Lung microvascular endothelial cell (primary cell): ENCODE data around the gene DPEP3. TPM values are rescaled to one million over a fixed set of nuclear protein-coding genes. Genes with fewer than 3 reads are reported as not detected.
A peak's percentile ranks its signal among the peaks of the same experiment; 100 is the strongest.

Experiments used
- DNase-seq, 2 donors: peaks; one replicate each; pipeline versions ENCODE4 v3.0.0 to v3.0.0-alpha.2; 2010; ENCODE audit warnings: low read depth in 2 of 2
- total RNA-seq: library from RNA; depleted of rRNA; stranded (reverse); fragments of >200 nt; gene quantifications from 2 replicates; pipeline ENCODE4 v1.2.1, GENCODE V29; 2014

The DPEP3 gene
- total RNA-seq, 1 donor from 2014 or later = 0.20 TPM

DNA sequence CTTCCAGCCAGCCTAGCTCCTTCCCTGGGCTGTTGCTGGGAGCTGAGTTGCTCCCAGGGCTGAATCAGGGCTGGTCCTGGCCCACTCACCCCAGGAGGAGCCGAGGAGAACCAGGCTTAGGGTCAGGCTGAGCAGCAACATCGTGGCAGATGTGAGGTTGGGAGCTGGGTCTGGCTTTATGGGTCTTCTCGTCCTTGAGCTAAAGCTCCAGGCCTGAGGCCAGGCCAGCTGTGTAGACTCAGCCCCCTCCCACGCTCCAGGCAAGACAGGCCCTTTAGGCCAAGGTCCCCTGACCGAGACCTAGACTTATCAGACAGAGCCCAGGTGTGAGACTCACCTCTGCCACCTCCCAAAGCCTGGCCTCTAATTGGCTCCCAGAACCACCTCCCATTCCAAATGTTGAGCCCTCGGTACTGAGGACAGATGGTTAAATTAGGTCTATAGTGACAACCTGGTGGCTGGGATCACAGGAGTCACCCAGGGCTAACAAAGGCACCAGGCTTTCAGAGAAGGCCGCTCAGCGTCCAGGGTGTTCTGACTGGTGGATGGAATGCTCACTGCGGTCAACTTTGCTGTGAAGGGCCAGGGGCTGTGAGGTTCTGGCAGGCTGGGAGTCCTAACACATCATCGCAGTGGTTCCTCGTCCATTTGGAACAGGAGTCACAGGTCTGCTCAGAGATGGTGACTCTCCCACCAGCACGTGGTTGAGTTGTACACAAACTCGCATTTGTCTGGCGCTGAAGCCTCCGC is 48.4 kb downstream of the DPEP3 start, which contains the start of gene CTRL:
Gene CTRL, minus strand, starts transcription at position 151 of the 750 bp plus-strand sequence. Its CDS starts 10 bp downstream, at position 141.
- DNase-seq = no peak

DNA sequence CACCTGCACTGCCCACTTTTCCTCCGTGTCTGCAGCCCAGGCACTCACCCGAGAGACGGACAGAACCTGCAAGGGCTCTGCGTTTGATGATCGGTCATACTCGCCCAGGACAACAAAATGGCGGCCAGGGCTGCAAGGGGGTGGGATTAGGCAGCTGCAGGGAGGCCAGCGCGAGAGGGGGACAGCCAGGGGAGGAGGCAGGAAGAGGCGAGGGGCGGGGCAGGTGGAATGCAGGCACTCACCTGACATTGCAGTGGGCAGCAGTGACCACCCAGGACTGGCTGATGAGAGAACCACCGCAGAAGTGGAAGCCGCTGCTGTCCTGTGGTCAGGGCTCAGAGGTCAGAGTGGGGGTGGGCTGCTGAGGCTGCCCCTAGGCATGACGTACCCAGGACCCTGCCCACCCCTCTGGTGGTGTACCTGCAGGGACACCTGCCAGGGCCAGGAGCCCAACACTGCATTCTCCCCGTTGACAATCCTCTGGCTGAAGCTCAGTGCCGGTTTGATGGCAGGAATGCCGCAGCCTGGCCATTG is 49.6 kb downstream of the DPEP3 start:
- DNase-seq = no peak

DNA sequence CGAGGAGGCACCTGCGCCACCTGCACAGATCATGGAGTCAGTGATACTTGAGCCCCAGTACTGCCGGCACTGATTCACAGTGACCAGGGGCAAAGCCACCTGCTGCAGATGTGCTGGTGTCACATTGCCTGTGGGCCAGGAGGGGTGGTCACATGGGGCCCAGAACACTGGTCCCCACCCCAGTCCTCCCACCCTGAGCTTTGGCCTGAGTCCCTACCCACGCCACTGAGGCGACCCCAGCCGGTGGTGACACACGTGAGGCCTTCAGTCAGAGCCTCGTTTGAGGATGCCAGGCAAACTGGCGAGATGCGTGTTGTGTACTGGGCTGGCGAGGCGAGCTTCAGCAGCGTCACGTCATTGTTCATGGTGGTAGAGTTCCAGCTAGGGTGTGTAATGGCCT is 50.1 kb downstream of the DPEP3 start:
- no peak for DNase-seq

DNA sequence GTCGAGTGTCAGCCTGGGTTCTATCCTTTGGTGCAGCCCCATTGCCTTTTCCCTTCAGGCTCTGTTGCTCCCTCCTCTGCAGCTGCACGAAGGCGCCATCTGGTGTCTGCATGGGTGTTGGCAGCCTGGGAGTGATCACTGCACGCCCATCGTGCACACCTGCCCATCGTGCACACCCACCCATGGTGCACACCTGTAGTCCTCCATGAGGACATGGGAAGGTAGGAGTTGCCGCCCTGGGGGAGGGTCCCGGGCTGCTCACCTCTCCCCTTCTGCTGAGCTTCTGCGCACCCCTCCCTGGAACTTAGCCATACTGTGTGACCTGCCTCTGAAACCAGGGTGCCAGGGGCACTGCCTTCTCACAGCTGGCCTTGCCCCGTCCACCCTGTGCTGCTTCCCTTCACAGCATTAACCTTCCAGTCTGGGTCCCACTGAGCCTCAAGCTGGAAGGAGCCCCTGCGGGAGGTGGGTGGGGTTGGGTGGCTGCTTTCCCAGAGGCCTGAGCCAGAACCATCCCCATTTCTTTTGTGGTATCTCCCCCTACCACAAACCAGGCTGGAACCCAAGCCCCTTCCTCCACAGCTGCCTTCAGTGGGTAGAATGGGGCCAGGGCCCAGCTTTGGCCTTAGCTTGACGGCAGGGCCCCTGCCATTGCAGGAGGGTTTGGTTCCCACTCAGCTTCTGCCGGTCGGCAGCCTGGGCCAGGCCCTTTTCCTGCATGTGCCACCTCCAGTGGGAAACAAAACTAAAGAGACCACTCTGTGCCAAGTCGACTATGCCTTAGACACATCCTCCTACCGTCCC is 51.5 kb downstream of the DPEP3 start:
- DNase-seq = peak; percentile 65 to 81

DNA sequence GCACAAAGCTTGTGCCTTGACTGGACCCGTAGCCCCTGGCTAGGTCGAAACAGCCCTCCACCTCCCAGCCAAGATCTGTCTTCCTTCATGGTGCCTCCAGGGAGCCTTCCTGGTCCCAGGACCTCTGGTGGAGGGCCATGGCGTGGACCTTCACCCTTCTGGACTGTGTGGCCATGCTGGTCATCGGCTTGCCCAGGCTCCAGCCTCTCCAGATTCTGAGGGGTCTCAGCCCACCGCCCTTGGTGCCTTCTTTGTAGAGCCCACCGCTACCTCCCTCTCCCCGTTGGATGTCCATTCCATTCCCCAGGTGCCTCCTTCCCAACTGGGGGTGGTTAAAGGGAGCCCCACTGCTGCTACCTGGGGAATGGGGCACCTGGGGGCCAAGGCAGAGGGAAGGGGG is 52.2 kb downstream of the DPEP3 start:
- DNase-seq = no peak

DNA sequence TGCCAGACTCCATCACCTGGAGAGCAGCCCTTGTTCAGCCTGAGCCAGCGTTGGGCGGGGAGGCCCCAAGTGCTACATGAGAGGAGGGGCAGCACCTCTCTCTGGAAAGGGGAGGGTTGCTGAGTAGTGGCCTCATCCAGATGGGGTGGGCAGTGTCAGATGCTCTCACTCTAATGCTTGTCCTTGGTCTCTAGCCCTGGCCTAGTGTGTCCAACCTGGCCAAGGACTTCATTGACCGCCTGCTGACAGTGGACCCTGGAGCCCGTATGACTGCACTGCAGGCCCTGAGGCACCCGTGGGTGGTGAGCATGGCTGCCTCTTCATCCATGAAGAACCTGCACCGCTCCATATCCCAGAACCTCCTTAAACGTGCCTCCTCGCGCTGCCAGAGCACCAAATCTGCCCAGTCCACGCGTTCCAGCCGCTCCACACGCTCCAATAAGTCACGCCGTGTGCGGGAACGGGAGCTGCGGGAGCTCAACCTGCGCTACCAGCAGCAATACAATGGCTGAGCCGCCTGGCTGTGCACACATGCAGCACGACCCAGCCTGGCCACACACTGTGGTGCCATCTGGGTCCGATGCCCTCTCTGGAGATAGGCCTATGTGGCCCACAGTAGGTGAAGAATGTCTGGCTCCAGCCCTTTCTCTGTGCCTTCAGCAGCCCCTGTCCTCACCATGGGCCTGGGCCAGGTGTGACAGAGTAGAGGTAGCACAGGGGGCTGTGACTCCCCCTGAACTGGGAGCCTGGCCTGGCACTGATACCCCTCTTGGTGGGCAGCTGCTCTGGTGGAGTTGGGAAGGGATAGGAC is 53.0 kb downstream of the DPEP3 start:
- DNase-seq = no peak

DNA sequence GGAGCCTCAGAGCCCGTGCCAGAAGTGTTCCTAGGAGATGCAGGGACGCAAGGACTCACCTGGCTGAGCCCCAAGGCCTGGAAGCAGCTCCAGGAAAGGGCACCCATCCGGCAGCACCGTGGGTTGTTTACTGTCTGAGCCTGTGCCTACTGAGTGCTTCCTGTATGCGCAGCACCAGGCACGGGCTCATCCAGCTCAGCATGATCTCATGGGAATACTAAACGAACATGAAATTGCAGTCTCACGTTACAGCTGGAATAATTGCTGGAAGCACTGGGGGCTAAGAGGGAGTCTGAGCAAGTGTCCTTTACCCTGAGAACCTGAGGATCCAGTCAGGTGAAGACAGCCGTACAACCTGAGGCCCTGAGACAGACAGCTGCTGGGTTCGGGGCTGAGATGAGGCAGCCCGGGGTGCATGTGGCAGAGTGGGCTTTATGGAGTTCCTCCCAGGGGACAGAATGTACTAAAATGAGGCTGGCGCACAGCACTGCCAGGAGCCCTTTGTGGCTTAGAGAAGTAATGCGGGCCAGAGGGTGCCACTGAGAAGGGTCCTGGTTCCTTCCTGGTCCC is 54.0 kb downstream of the DPEP3 start:
- DNase-seq = peak; percentile 82 to 87

Other genes with a start within 250 kb of the DPEP3 start
- 4.4 and 7.9 TPM in 2 replicates for gene RANBP10, start 173.9 kb downstream of the DPEP3 start, total RNA-seq
- gene TSNAXIP1, start 173.6 kb downstream of the DPEP3 start, total RNA-seq = 0.22 and 0.40 TPM in 2 replicates
- gene THAP11, start 138.2 kb downstream of the DPEP3 start, total RNA-seq = 25.7 and 39.1 TPM in 2 replicates
- gene NUTF2, start 133.6 kb downstream of the DPEP3 start, total RNA-seq = 164 and 193 TPM in 2 replicates
- 12.2 and 20.0 TPM in 2 replicates for gene CENPT, start 132.8 kb downstream of the DPEP3 start, total RNA-seq
- 42.3 and 42.9 TPM in 2 replicates for gene EDC4, start 107.4 kb downstream of the DPEP3 start, total RNA-seq
- gene NRN1L, start 95.6 kb downstream of the DPEP3 start, total RNA-seq = not detected in 2 replicates
- gene PSKH1, start 87.2 kb downstream of the DPEP3 start, total RNA-seq = 8.3 and 12.9 TPM in 2 replicates
- gene CTRL, start 48.6 kb downstream of the DPEP3 start, total RNA-seq = 0.20 and 0.22 TPM in 2 replicates
- gene PSMB10, start 43.6 kb downstream of the DPEP3 start, total RNA-seq = 58.4 and 59.1 TPM in 2 replicates
- 0.87 and 5.4 TPM in 2 replicates for gene LCAT, start 36.4 kb downstream of the DPEP3 start, total RNA-seq
- 41.2 and 108 TPM in 2 replicates for gene SLC12A4, start 11.9 kb downstream of the DPEP3 start, total RNA-seq
- gene DPEP2, start 19.0 kb upstream of the DPEP3 start, total RNA-seq = 3.3 and 8.9 TPM in 2 replicates
- gene DPEP2NB, start 35.4 kb upstream of the DPEP3 start, total RNA-seq = under 0.01 TPM in 1 of 2 replicates, not detected in the other
- gene DDX28, start 42.7 kb upstream of the DPEP3 start, total RNA-seq = 12.0 and 19.8 TPM in 2 replicates
- 13.7 and 17.7 TPM in 2 replicates for gene DUS2, start 42.8 kb upstream of the DPEP3 start, total RNA-seq
- gene NFATC3, start 104.9 kb upstream of the DPEP3 start, total RNA-seq = 13.1 and 18.5 TPM in 2 replicates